ENCODE measurements around the gene PDHB.

Gene PDHB

GRCh38 chr3:58433400-58434167, at the start of gene PDHB:
Gene PDHB (minus strand): TSS chr3:58433832. CDS start chr3:58433809, 23 bp downstream.
- in situ Hi-C loops (cut with MboI; ENCODE audit: low sequenced_read_pairs): no loop called here

DNA sequence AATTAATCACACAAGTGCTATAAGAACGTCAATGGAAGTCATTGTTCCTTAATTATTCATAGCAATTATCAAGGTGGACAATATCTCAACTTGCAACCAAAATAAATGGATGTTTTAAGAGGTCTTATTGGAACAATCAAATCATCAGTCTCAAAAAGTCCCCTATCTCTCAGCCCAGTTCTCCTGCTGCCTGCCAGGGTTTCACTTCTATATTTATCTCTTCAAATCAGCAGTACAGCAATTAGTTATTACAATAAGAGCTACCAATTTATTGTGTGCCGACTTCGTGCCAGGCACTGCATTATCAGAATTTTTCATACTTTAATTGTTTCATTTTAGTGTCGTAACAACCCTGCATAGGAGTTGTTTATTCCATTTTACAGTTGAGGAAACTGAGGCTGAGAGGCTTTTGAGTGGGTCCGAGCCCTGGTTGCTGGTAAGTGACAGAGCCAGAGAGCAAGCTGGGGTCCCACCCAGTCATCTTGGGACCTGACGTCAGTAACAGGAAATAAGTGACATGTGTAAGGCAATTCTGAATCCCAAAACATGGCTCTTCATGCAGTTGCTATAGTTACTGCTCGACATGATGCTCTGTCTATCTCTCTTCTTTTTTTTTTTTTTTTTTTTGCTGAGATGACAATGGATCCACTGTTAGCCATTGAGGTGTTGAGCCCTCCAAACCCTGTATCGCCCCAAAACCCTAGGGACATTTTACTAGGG, 49.4 kb upstream of the PDHB start:
- in situ Hi-C loops (cut with MboI; ENCODE audit: low sequenced_read_pairs): no loop called here

DNA sequence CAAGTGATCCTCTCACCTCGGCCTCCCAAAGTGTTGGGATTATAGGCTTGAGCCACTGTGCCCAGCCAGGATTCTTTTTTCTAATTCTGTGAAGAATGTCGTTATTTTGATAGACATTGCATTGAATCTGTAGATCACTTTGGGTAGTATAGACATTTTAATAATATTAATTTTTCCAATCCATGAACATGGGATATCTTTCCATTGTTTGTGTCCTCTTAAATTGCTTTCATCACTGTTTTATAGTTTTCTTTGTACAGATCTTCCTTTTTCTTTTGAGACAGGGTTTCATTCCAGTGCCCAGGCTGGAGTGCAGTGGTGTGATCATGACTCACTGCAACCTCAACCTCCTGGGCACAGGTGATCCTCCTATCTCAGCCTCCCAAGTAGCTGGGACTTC, 46.7 kb upstream of the PDHB start:
- in situ Hi-C loops (cut with MboI; ENCODE audit: low sequenced_read_pairs): no loop called here

DNA sequence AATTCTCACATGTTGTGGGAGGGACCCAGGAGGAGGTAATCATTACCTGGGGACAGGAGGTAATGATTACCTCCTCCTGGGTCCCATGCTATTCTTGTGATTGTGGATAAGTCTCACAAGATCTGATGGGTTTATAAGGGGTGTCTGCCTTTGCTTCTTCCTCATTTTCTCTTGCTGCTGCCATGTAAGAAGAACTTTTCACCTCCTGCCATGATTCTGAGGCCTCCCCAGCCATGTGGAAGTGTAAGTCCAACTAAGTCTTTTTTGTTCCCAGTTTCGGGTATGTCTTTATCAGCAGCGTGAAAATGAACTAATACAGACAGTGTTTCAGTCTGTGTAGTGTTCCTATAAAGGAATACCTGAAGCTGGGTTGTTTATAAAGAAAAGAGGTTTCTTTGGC, 45.1 kb upstream of the PDHB start:
- in situ Hi-C loops (cut with MboI; ENCODE audit: low sequenced_read_pairs): no loop called here

DNA sequence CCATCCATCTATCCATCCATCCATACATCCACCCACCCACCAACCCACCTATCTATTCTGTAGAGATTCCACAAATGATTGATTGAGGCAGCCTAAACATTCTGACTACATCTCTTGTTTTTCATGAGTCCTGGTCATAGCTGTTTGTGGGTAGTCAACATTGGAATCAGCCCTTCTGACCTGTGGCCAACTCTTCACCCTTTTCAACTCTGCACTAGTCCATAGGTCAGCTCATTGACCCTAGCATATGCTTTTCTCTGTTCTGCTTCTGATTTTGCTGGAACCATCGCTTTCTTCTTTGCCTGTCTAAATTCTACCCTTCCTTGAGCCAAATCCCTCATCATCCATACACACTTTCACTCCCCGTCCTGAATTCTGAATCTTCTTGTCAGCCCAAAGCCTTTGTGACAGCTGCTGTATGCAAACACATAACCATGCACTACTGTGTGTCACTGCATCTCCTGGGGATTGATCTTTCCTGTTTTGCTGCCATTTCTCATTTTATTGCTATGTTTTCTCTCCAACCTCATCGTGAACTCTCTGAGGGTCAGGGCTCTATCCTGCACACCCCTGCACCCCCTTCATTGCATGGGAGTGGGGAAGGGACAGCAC, 41.4 kb upstream of the PDHB start:
- in situ Hi-C loops (cut with MboI; ENCODE audit: low sequenced_read_pairs): no loop called here

- in situ Hi-C loops (cut with MboI; ENCODE audit: low sequenced_read_pairs): no loop called here
Observed at GRCh38 chr3:58474348-58474911, 40.8 kb upstream of the PDHB start.

- in situ Hi-C loops (cut with MboI; ENCODE audit: low sequenced_read_pairs): no loop called here
Observed at GRCh38 chr3:58473275-58473674, 39.6 kb upstream of the PDHB start.

- in situ Hi-C loops (cut with MboI; ENCODE audit: low sequenced_read_pairs): no loop called here
Observed at GRCh38 chr3:58471025-58471887, 37.6 kb upstream of the PDHB start.

DNA sequence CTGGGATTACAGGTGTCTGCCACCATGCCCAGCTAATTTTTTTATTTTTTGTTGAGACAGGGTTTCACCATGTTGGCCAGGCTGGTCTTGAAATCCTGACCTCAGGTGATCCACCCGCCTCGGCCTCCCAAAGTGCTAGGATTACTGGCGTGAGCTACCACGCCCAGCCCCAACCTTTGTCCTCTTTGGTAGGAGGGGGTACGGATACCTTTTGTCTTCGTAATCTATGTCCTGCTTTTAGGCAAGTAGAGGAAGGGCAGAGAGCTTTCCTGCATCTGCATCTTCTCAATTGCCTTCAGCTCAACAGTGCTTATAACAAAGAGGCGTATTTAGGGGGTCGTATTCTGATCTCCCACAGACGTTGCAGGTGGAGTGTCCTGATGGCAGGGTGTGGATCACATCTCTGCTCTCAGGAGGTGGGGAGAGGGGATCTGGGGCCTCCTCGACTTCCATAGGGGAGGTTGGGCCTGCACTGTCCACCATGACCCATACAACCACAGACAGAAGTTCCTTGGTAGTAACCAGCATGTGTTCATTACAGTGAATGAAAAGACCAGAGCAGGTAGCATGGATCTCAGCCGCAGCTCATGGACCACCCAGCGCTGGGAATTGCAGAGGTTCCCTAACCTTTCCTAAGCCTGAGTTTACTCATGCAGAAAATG, 36.9 kb upstream of the PDHB start:
- in situ Hi-C loops (cut with MboI; ENCODE audit: low sequenced_read_pairs): no loop called here

- in situ Hi-C loops (cut with MboI; ENCODE audit: low sequenced_read_pairs): no loop called here
Observed at GRCh38 chr3:58469096-58469495, 35.5 kb upstream of the PDHB start.

DNA sequence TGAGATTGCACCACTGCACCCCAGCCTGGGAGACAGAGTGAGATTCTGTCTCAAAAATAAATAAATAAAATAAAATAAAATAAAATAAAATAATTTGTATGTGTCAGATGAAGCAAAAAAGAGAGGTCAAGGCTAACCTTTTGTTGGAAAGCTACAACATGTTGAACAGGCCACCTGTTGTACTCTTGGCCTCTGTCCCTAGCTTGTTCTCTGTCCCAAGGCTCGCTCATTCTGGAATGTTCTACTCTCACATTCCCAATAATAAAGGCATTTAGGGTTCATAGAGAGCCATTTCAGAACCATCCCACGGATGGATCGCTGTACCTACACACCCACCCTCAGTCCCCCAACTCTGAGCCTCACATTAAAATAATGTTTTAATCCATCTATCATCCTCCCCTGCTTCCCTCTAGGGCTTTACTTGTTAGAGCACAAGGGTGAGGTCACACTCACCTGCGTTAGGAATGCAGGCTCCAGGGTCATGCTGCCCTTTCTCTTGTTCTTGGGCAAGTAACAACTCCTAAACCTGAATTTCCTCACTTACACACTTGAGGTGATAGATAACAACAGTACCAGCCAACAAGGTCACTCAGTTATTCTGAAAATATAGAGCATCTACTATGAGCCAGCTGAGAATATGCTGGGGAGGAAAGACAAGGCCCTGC, 33.4 kb upstream of the PDHB start:
- in situ Hi-C loops (cut with MboI; ENCODE audit: low sequenced_read_pairs): no loop called here

DNA sequence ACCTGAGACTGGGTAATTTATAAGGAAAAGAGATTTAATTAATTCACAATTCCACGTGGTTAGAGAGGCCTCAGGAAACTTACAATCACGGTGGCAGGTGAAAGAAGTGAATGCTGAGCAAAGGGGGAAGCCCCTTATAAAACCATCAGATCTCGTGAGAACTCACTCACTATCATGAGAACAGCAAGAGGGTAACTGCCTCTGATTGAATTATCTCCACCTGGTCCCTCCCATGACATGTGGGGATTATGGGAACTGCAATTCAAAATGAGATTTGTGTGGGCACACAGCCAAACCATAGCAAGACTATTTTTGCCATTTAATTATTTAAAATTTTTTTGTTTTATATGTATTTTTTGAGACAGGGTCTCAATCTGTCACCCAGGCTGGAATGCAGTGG, 31.2 kb upstream of the PDHB start:
- in situ Hi-C loops (cut with MboI; ENCODE audit: low sequenced_read_pairs): no loop called here

DNA sequence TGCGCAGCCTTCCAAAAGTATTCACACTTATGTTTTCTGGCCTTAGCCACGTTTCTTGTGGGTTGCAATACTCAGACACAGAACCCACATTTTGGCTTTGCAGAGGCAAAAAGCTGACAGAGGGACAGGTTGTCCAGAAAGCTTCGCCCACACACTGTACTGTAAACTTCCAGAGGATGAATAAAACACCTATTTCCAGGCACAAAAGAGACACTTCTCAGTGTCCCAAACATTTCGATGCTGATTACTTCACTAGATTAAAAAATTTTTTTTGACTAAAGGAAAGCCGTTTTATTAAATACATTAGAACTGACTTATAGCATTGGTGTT, 30.3 kb upstream of the PDHB start:
- in situ Hi-C loops (cut with MboI; ENCODE audit: low sequenced_read_pairs): no loop called here

DNA sequence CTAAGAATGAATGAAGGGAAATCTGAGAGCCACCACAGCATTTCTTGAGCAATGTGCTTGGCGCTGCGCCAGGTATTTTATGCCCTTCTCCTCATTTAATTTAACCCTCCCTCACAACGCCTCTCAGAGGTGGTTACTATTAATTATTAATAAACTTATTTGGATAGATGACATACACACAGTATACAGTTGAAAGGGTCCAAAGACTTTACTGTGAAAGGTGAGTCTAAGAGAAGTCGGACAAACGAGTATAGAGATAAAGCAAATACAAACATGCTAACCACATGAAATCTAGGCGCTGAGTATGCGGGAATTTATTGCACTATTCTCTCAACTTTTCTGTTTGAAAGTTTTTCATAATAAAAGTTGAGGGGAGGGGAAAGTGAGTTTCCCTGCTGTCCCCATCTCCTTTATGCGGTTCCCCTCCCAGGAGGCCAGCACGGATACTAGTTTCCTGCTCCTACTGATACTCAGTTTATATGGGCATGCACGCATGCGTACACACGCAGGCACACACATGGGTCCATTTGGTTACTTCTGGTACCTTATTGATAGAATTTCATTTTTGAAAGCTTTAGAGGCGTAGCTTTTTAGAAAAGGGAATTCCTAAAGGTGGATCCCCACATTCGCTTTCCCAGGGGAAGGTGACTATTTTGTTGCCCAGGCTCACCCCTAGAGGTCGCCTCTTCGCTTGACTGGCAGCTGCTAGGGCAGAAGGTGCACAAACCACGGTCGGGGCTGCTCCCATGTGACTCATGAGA, 29.7 kb upstream of the PDHB start:
- in situ Hi-C loops (cut with MboI; ENCODE audit: low sequenced_read_pairs): no loop called here

DNA sequence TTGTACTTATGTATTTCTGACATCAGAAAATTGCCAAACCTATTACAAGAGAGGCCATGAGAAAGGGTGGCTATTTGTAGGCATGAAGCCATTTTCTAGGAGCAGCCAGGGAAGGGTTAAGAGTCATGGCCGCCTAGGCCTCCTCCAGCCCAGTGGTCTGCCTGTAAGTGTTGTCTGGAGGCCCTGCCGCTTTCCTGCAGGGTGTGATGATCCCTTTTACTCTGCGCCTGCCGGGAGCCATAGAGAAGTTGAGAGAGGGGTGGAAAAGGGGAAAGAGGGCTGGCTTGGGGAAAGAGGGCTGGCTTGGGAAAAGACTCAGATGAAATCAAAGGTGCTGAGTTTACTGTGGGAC, 29.2 kb upstream of the PDHB start:
- in situ Hi-C loops (cut with MboI; ENCODE audit: low sequenced_read_pairs): no loop called here

DNA sequence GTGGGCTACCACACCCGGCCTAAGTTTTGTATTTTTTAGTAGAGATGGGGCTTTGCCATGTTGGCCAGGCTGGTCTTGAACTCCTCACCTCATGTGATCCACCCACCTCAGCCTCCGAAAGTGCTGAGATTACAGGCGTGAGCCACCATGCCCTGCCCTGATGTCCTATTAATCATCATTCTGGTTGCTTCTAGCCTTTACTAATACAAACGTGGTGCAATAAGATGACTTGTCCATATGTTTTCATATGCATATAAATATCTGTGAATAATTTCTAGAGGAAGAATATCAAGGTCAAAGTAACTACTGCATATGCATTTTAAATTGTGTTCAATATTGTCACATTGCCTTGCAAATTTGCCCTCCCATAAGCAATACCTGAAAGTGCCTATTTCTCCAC, 25.5 kb upstream of the PDHB start:
- in situ Hi-C loops (cut with MboI; ENCODE audit: low sequenced_read_pairs): no loop called here

DNA sequence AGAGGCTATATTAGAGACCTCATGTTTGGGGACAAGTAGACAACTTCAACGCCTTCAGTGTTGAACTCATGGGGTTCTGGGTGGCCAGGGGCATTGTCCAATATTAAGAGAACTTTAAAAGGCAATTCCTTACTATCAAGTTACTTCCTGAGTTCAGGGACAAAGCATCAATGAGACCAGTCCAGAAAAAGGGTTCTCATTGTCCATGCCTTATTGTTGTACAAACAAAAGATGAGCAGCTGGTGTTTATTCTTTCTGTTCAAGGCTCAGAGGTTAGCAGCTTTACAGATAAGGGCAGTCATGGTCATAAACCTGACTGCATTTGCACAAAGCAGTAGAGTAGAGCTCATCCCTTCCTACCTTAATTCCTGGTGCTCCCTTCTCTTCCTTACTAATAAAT, 18.5 kb upstream of the PDHB start:
- in situ Hi-C loops (cut with MboI; ENCODE audit: low sequenced_read_pairs): no loop called here

DNA sequence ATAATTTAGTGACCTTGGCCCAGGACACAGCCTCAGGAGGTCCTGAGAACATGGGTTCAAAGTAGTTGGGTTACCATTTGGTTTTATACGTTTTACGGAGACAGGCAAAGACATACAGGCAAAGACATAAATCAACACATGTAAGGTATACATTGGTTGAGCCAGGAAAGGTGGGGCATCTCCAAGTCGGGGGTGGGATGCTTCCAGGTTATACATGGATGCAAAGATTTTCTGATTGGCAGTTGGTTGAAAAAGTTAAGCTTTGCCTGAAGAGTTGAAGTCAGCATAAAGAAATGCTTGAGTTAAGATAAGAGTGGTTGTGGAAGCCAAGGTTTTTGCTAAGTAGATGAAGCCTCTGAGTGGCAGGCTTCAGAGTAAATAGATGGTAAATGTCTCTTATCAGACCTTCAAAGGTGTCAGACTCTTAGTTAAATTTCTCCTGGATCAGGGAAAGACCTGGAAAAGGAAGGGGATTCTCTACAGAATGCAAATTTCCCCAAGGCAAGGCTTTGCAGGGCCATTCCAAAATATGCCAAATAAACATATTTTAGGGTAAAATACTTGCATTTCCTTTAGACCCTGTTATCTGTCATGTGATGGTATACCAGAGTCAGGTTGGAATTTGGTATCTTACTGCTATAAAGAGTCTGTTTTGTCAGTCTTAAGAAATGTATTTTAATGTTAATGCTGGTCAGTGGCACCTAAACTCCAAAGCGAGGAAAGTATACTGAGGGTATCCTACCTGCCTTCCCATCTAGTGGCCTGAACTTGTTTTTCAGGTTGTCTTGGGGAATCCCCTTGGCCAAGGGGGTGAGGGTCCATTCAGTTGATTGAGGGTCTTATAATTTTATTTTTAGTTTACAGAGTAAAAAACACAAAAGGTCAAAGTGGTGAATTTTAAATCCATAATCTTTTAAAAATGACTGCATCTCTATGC, 8.2 kb upstream of the PDHB start:
- in situ Hi-C loops (cut with MboI; ENCODE audit: low sequenced_read_pairs): no loop called here
